ENCODE results near the gene DYNLT1. TPM values are rescaled to one million over a fixed set of nuclear protein-coding genes. Genes with fewer than 3 reads are reported as not detected.

Gene DYNLT1
- 100 to 1,000 TPM in 1 of 4 donors, 10 to 100 TPM in 3; 78.7 to 107 (median 87.4) TPM for total RNA-seq

DNA sequence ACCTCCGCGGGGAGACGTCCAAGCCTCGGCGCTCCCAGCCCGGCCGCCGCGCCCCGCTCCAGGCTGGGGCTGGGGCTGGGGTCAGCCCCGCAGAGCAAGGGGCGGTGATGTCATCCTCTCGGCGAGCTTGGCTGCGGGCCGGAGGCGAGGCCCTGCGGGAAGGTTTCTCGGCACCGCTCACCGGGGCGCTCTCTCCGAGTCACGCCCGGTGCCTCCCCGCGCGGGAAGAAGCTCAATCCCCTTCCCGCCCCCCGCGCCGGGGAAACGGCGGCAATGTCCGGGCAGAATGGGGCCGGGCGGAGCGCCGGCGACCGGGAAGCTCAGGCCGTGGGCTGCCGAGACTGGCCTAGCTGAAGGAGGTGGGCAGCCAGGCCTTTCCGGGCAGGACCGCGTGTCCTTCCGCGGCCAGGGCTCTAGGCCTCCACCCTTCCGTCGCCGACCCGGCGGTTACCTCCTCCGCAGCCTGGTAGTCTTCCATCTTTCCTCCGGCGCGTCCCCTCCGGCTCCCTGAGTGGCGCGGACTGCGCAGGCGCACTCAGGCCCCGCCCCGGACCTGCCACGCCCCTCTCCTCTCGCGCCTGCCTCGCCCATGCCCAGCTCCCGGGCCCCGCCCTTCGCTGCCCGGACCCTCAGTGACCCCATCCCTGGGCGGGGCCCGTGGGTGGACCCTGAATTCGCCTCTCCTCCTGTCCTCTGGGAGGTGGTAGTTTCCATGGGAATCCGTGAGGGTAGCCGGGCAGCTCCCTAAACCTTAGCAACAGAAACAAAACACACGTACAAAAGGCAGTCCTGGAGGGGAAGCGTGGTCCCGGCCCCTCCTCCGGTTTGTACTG, at the start of gene DYNLT1:
DYNLT1 (minus strand) TSS at position 513 of the 833 bp plus-strand sequence; CDS start at position 478, 35 bp downstream.
- peaks cover 19 to 63% (median 23%) of the 10 kb centered on the region in 3 donors for H3K4me1 ChIP-seq
- H3K27ac ChIP-seq = peak within 1 kb of the TSS; percentile 98 to 100 (median 100)
- peaks cover 0 to 12% (median 0%) of the 10 kb centered on the region in 3 donors for H3K36me3 ChIP-seq
- intact Hi-C loops (cut with DNase I) = no loop called here
- peak; percentile 48 for DNase-seq
- WGBS, 2 donors = 0% methylated on average over 7 of the region's 81 CpGs; no CpG with 5 or more reads in 1 of the 2 donors
- no peaks in the 10 kb centered on the region for H3K9me3 ChIP-seq
- TF ChIP-seq, protein P1, sequence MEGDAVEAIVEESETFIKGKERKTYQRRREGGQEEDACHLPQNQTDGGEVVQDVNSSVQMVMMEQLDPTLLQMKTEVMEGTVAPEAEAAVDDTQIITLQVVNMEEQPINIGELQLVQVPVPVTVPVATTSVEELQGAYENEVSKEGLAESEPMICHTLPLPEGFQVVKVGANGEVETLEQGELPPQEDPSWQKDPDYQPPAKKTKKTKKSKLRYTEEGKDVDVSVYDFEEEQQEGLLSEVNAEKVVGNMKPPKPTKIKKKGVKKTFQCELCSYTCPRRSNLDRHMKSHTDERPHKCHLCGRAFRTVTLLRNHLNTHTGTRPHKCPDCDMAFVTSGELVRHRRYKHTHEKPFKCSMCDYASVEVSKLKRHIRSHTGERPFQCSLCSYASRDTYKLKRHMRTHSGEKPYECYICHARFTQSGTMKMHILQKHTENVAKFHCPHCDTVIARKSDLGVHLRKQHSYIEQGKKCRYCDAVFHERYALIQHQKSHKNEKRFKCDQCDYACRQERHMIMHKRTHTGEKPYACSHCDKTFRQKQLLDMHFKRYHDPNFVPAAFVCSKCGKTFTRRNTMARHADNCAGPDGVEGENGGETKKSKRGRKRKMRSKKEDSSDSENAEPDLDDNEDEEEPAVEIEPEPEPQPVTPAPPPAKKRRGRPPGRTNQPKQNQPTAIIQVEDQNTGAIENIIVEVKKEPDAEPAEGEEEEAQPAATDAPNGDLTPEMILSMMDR (IDR thresholded peaks at IDR 0.05) = peak in 1 of 6 experiments; percentile 8
- peak in 3 of 4 donors; percentile 97 to 100 (median 99) for TF ChIP-seq POLR2A (IDR thresholded peaks at IDR 0.05)
- no peaks in the 10 kb centered on the region for H3K27me3 ChIP-seq
- H3K4me3 ChIP-seq = peak within 1 kb of the TSS; percentile 97 to 100 (median 98)

DNA sequence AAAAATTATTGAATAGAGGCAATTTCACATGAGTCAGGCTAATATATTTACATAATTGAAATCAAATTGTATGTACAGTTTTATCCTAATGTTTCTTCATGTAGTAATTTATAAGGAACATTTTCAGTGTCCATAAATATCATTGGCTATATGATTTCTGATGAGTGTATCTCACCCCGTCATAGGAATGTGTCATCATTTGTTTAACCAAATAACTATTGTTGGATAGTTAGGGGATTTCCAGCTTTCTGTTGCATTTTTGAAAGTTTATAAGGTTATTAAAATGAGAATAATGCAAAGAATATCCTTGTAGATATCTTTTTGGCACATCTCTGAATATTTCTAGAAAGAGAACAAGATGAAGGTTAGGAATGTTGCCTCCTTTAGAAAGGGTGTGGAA, 44.3 kb upstream of the DYNLT1 start:
- H3K36me3 ChIP-seq = no peaks in the 10 kb centered on the region
- intact Hi-C loops (cut with DNase I) = no loop called here
- H3K27me3 ChIP-seq = no peaks in the 10 kb centered on the region
- no peaks in the 10 kb centered on the region for H3K9me3 ChIP-seq
- peaks cover 0 to 43% (median 14%) of the 10 kb centered on the region in 3 donors for H3K4me1 ChIP-seq
- no peak overlapping the region for H3K27ac ChIP-seq
- 35 to 46% methylated on average over 1 of the region's 1 CpG for WGBS, 2 donors
- TF ChIP-seq, protein P1 (IDR thresholded peaks at IDR 0.05) = no peak
- no peak for TF ChIP-seq POLR2A (IDR thresholded peaks at IDR 0.05)
- DNase-seq = no peak
- no peak overlapping the region for H3K4me3 ChIP-seq

DNA sequence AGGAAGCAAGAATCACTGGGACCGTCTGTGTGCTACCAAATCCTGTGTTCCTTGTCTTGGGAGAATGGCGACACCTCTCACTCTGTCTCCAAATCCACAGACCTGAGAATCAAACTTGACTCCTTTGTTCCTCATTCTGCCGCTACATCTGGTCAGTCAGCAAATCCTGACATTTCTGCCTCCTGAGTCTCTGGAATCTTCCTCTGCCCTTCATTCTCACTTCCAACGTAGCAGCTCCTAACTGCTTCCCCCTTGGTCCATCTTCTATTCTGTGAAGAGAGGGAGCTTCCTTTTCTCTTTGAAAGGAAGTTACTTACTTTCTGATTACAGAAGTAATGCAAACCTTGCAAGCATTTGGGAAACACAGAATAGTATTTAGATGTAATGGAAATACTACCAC, 43.0 kb upstream of the DYNLT1 start:
- WGBS, 2 donors = 73 to 90% methylated on average over 4 of the region's 4 CpGs
- Histone ChIP-seq H3K9me3 (no peaks in the 10 kb centered on the region), H3K4me1 (peaks cover 0 to 43% (median 14%) of the 10 kb centered on the region in 3 donors), H3K27me3 (no peaks in the 10 kb centered on the region), H3K4me3 (no peak overlapping the region), H3K36me3 (no peaks in the 10 kb centered on the region), H3K27ac (peak overlapping the region in 3 of 4 donors; percentile 57 to 76 (median 66))
- no peak for DNase-seq
- intact Hi-C loops (cut with DNase I) = no loop called here
- TF ChIP-seq, protein P1 (IDR thresholded peaks at IDR 0.05) = no peak
- TF ChIP-seq POLR2A (IDR thresholded peaks at IDR 0.05) = no peak

DNA sequence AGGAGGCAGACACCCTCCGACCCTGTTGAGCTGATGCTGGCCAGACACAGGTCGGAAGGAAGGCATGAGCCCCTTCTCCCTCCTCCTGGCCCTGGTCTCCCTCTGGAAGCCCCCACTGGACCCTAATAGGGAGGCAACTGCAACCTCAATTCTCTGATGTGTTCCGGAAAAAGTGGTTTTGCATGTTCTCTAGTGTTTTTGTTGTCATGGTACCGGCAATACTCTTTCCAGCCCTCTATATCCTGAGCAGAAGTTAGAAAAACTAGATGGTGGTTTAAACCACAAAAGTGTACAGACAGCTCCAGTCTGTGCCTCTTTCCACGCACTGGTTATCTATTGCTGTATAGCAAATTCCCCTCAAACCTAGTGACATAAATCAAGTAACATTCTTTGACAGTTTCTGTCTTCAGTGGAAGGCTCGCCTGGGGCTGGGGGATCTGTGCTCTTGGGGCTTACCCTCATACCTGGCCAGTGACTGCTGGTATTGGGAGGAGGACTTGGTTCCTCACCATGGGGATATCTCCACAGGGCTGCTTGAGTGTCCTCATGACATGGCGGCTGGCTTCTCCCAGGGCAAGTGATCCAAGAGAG, 42.3 kb upstream of the DYNLT1 start:
- H3K27me3 ChIP-seq = no peaks in the 10 kb centered on the region
- 54 to 64% methylated on average over 5 to 6 of the region's 7 CpGs for WGBS, 2 donors
- H3K4me1 ChIP-seq = peaks cover 0 to 43% (median 14%) of the 10 kb centered on the region in 3 donors
- no peaks in the 10 kb centered on the region for H3K9me3 ChIP-seq
- intact Hi-C loops (cut with DNase I) = no loop called here
- H3K27ac ChIP-seq = peak overlapping the region; percentile 2 to 76 (median 62)
- H3K4me3 ChIP-seq = no peak overlapping the region
- no peak for TF ChIP-seq POLR2A (IDR thresholded peaks at IDR 0.05)
- TF ChIP-seq, protein P1 (IDR thresholded peaks at IDR 0.05) = no peak
- no peak for DNase-seq
- H3K36me3 ChIP-seq = no peaks in the 10 kb centered on the region

DNA sequence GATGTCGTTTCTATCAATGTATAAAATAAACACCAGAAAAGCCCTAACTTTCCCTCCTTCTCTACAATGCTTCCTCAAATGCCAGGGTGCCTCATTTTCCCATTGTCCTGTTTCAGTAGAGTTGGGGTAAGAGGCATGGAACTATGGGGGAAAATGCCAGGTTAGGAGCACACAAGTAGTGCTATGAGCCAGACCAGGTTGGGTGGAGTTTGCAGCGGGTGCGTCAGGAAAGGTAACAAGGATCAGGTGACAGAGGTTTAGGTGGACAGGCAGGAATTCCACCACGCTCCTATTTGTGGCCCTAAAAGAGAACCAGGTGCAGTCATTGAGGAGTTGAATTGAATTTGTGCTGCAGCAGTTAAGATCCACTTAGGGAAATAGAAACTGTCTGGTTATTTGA, 41.8 kb upstream of the DYNLT1 start:
- peak overlapping the region; percentile 2 to 76 (median 41) for H3K27ac ChIP-seq
- no peak for DNase-seq
- no peaks in the 10 kb centered on the region for H3K36me3 ChIP-seq
- TF ChIP-seq, protein P1 (IDR thresholded peaks at IDR 0.05) = no peak
- TF ChIP-seq POLR2A (IDR thresholded peaks at IDR 0.05) = no peak
- intact Hi-C loops (cut with DNase I) = no loop called here
- no peaks in the 10 kb centered on the region for H3K9me3 ChIP-seq
- H3K4me1 ChIP-seq = peaks cover 0 to 39% (median 14%) of the 10 kb centered on the region in 3 donors
- 45 to 53% methylated on average over 4 of the region's 4 CpGs for WGBS, 2 donors
- no peaks in the 10 kb centered on the region for H3K27me3 ChIP-seq
- no peak overlapping the region for H3K4me3 ChIP-seq
